NCI-H2171 treated with DMSO at 0.1 percent for 48 hours (cell line): ENCODE results near the gene SLC39A8.
A peak's percentile ranks its signal among the peaks of the same experiment; 100 is the strongest.

ENCODE experiments used
- DNase-seq: peaks from one replicate; lab custom pipeline; 2025; lab: John Stamatoyannopoulos, UW

SLC39A8 gene

GRCh38 chr4:102339018-102339417, 6.3 kb downstream of the SLC39A8 start:
- DNase-seq = no peak

- DNase-seq = no peak
These were observed 6.9 kb downstream of the SLC39A8 start for GRCh38 chr4:102338405-102338804.

- no peak for DNase-seq
These were observed 9.7 kb downstream of the SLC39A8 start for GRCh38 chr4:102335616-102336015.

GRCh38 chr4:102334624-102335023, 10.7 kb downstream of the SLC39A8 start:
- no peak for DNase-seq

- no peak for DNase-seq
These were observed 11.5 kb downstream of the SLC39A8 start for GRCh38 chr4:102333787-102334186.

GRCh38 chr4:102328045-102328444, 17.2 kb downstream of the SLC39A8 start:
- no peak for DNase-seq

- DNase-seq = no peak
These were observed 18.3 kb downstream of the SLC39A8 start for GRCh38 chr4:102326951-102327350.

GRCh38 chr4:102324730-102325129, 20.6 kb downstream of the SLC39A8 start:
- no peak for DNase-seq

- no peak for DNase-seq
These were observed 22.5 kb downstream of the SLC39A8 start for GRCh38 chr4:102322736-102323135.

- no peak for DNase-seq
These were observed 23.9 kb downstream of the SLC39A8 start for GRCh38 chr4:102321260-102321995.

GRCh38 chr4:102319594-102319993, 25.7 kb downstream of the SLC39A8 start:
- DNase-seq = no peak

GRCh38 chr4:102318526-102318925, 26.8 kb downstream of the SLC39A8 start:
- DNase-seq = no peak

GRCh38 chr4:102318105-102318504, 27.2 kb downstream of the SLC39A8 start:
- DNase-seq = no peak

- no peak for DNase-seq
These were observed 27.8 kb downstream of the SLC39A8 start for GRCh38 chr4:102317459-102317858.

GRCh38 chr4:102316585-102316984, 28.7 kb downstream of the SLC39A8 start:
- no peak for DNase-seq

- no peak for DNase-seq
These were observed 29.8 kb downstream of the SLC39A8 start for GRCh38 chr4:102315532-102315931.

- no peak for DNase-seq
These were observed 32.9 kb downstream of the SLC39A8 start for GRCh38 chr4:102312417-102312816.

GRCh38 chr4:102311912-102312311, 33.4 kb downstream of the SLC39A8 start:
- DNase-seq = no peak

GRCh38 chr4:102311407-102311806, 33.9 kb downstream of the SLC39A8 start:
- no peak for DNase-seq

- peak; percentile 43 for DNase-seq
These were observed 37.1 kb downstream of the SLC39A8 start for GRCh38 chr4:102308032-102308799.

- DNase-seq = no peak
These were observed 39.6 kb downstream of the SLC39A8 start for GRCh38 chr4:102305666-102306065.

GRCh38 chr4:102302762-102303161, 42.5 kb downstream of the SLC39A8 start:
- no peak for DNase-seq

GRCh38 chr4:102301167-102301566, 44.1 kb downstream of the SLC39A8 start:
- DNase-seq = no peak
